Stimulated activated CD8-positive, alpha-beta memory T cell treated with anti-CD3 and anti-CD28 coated beads, Interleukin-7, amount 100 ng/mL, for 48 hours (primary cell): Measurements from ENCODE around the gene MDH2.
"Not testable (repeated sequence)": the region's sequence is repeated elsewhere in the genome, so short reads cannot be mapped to it uniquely, and the experiment has no call there.

Experiments
- DNase-seq, 2 donors: peaks; one replicate each; pipeline ENCODE4 v3.0.0-alpha.2; 2020; ENCODE audit warnings: low read depth in 1 of 2; ENCODE audit errors: extremely low read depth in 1 of 2

The MDH2 gene, protein sequence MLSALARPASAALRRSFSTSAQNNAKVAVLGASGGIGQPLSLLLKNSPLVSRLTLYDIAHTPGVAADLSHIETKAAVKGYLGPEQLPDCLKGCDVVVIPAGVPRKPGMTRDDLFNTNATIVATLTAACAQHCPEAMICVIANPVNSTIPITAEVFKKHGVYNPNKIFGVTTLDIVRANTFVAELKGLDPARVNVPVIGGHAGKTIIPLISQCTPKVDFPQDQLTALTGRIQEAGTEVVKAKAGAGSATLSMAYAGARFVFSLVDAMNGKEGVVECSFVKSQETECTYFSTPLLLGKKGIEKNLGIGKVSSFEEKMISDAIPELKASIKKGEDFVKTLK

GRCh38 chr7:76047811-76048667 lies at the start of gene MDH2, which contains the start of gene STYXL1:
Gene MDH2 (plus strand): TSS chr7:76048106. CDS start chr7:76048161, 55 bp downstream.
Gene STYXL1 (minus strand): TSS chr7:76048000. CDS start chr7:76030523, 17,477 bp downstream.
- DNase-seq: peak; percentile 86 to 91

GRCh38 chr7:76000566-76000965 lies 47.3 kb upstream of the MDH2 start:
- DNase-seq: no peak

DNA sequence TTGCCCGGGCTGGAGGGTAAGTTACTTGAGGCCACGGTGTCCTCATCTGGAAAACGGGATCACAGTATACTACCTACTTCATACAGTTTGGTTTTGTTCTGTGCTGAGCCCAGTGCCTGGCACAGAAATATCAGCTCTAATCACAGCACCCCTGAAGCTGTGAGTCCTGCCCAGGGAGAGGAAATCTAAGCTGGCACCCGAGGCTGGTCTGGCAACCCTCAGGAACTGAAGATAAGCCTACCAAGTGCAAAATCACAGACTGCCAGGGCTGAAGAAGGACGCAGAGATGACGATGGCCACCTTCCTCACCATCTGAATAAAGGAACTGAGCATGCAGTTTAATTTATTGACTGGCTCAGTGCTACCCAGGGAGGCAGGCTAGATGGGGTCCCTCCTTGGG lies 45.8 kb upstream of the MDH2 start:
- DNase-seq: no peak

DNA sequence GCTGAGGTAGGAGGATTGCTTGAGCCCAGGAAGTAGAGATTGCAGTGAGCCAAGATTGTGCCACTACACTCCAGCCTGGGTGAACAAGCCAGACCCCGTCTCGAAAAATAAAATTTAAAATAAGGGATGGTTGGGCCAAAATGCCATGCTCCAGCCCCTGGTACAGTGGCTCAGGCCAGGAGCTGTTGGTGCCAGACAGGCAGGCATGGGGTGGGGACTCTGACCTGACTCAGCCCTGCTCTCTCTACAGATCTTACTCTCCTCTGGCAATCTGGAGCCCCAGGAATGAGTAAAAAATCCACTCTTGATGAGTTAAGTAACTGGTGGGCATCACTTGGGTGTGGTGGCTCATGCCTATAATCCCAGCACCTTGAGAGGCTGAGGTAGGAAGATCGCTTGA lies 45.1 kb upstream of the MDH2 start:
- DNase-seq: no peak

GRCh38 chr7:76003351-76003750 lies 44.6 kb upstream of the MDH2 start:
- DNase-seq: no peak

GRCh38 chr7:76005004-76005403 lies 42.9 kb upstream of the MDH2 start:
- not testable (repeated sequence) for DNase-seq

GRCh38 chr7:76008156-76008687 lies 39.7 kb upstream of the MDH2 start:
- no peak for DNase-seq

DNA sequence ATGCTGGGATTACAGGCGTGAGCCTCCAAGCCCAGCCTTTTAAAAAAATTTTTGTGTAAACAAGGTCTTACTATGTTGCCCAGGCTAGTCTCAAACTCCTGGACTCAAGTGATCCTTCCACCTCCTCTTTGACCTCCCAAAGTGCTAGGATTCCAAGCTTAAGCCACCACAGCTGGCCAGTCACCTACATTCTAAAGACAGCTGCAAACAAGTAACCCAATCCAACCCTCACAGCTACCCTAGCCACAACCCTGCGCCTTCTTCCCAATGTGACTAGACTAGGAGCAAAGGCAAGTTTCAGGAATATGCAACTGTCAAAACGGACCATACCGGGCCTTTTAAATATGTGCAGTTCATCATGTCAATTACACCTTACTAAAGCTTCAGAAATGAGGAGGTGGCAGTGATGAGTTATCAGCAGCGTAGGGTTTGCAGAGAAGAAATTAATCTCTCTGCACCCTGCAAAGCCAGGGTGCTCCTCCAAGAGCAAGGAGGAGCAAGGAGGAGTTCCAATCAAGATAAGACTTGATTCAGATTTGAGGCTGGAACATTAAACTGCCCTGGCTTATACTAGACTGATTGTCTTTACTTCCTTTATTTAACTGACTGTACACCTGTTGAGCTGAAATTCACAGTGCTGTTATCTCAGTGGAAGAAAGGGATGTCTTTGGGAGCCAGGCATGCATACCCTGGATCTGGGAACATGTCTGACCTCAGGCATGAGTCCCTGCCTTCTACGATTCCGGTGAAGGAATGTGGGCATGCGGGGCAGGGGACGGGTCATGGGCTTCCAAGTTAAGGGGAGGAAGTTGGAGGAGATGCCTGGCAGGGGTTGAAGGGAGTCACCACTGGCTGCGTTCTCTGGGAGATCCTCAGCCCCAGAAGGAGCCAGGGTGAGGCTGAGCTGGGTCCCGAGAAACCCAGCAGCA lies 38.0 kb upstream of the MDH2 start:
- DNase-seq: no peak

DNA sequence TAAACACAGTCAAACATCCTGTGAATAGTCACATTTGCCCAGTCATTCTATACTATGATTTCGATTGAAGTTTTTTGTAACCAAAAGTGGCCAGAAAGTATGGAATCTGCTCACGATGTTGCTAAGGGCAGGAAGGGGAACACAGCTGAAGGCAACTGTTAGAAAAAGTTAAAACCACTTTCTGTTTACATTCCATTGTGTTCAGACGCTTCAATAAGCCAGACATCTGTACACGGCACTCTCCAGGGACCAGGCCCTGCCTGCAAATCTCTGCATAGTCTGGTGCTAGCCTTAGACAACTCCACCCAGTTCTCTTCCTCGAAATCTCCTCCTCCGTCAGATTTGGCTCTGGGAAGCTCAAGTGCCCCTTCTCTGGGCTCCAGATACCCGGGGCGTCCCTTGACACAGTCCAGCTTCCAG lies 36.5 kb upstream of the MDH2 start:
- DNase-seq: no peak

- DNase-seq: no peak
Measured at GRCh38 chr7:76016191-76016947, 31.5 kb upstream of the MDH2 start.

DNA sequence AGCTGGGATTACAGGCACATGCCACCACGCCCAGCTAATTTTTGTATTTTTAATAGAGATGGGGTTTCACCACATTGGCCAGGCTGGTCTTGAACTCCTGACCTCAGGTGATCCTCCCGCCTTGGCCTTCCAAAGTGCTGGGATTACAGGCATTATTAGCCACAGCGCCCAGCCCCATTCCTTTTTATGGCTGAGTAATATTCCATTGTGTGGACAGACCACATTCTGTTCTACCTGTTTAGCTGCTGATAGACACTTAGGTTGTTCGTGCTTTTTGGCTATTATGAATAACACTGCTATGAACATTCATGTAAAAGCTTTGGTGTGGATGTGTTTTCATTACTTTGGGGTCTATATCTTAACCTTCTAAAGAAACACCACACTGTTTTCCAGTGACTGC lies 29.4 kb upstream of the MDH2 start:
- not testable (repeated sequence) for DNase-seq

- DNase-seq: peak; percentile 33 to 40
Measured at GRCh38 chr7:76020031-76020714, 27.7 kb upstream of the MDH2 start.

DNA sequence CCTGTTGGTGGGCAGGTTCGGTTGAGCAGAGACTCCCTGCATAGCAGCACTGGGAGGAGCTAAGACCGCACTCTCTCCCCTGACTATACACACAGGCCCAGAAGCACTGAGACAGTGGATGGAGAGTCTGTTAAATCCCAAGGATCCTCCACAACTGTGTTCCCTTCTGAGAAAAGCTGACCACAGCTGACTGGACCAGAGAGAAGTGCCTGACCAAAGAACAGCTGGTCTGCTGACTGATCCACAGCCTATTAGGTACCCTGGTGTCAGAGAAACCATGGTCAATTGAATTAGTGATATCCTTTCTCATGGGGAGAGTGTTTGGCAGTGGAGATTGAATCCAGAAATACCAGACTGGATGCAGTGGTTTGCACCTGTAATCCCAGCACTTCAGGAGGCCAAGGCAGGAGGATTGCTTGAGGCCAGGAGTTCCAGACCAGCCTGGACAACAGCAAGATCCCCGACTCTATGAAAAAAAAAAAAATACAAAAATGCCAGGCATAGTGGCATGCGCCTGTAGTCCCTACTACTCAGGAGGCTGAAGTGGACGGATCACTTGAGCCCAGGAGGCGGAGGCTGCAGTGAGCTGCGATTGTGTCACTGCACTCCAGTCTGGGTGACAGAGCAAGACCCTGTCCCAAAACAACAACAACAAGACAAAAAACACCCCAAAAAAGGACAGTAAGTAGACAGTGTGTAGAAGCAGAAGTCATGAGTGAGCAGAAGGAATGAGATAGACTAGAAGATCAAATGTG lies 25.7 kb upstream of the MDH2 start:
- no peak for DNase-seq

GRCh38 chr7:76023002-76023401 lies 24.9 kb upstream of the MDH2 start:
- DNase-seq: no peak

- DNase-seq: not testable (repeated sequence)
Measured at GRCh38 chr7:76029682-76030081, 18.2 kb upstream of the MDH2 start.

- DNase-seq: no peak
Measured at GRCh38 chr7:76031964-76032363, 15.9 kb upstream of the MDH2 start.

GRCh38 chr7:76037310-76037709 lies 10.6 kb upstream of the MDH2 start:
- no peak for DNase-seq

GRCh38 chr7:76040126-76040525 lies 7.8 kb upstream of the MDH2 start:
- no peak for DNase-seq
